Posterior vena cava (tissue), 2 donors: ENCODE results near the gene SYNDIG1. TPM values are rescaled to one million over a fixed set of nuclear protein-coding genes. Genes with fewer than 3 reads are reported as not detected.

Experiments used
- DNase-seq: peaks from one replicate; pipeline ENCODE4 v3.0.0-alpha.2; 2020; ENCODE audit warnings: low spot score
- intact Hi-C, 2 donors: fragments of 100-400 bp; cut with DNase I; formaldehyde crosslinking; loops; one replicate each; pipeline versions ENCODE4 v1.14.1 to v1.14.2; 2022 to 2023
- total RNA-seq, 2 donors: library from RNA; stranded (reverse); fragmentation: NEBNext Ultra II Directional; extraction: Animal tissue kit (Norgen Biotek cat#: 25700); gene quantifications; one replicate each; pipeline ENCODE4 v1.2.1, GENCODE V29; 2021
- donor health status: DM: yes; HTN: yes; CAD: no.
- donor health status: DM: yes; HTN: yes; CAD: no.

The SYNDIG1 gene
- total RNA-seq, 2 donors from 2014 or later = 11.3 to 22.5 TPM

- DNase-seq = peak; percentile 76
- intact Hi-C loops = no loop called here
Observed at GRCh38 chr20:24672181-24672880, 202.9 kb downstream of the SYNDIG1 start.

GRCh38 chr20:24672886-24673677, 203.7 kb downstream of the SYNDIG1 start:
- DNase-seq = peak; percentile 63
- intact Hi-C loops = no loop called here

GRCh38 chr20:24673678-24674570, 204.5 kb downstream of the SYNDIG1 start:
- DNase-seq = peak; percentile 79
- intact Hi-C loops = no loop called here

- intact Hi-C loops = no loop called here
- peak; percentile 50 for DNase-seq
Observed at GRCh38 chr20:24674921-24675605, 205.6 kb downstream of the SYNDIG1 start.

- DNase-seq = peak; percentile 62
- intact Hi-C loops = no loop called here
Observed at GRCh38 chr20:24675651-24676352, 206.4 kb downstream of the SYNDIG1 start.

- DNase-seq = peak; percentile 55
- intact Hi-C loops = no loop called here
Observed at GRCh38 chr20:24676353-24676977, 207.0 kb downstream of the SYNDIG1 start.

- intact Hi-C loops = no loop called here
Observed at GRCh38 chr20:24676978-24677370, 207.5 kb downstream of the SYNDIG1 start.

GRCh38 chr20:24677626-24678315, 208.3 kb downstream of the SYNDIG1 start:
- intact Hi-C loops = no loop called here
- peak; percentile 23 for DNase-seq

More at GRCh38 chr20:24676978-24677370, 207.5 kb downstream of the SYNDIG1 start:
- DNase-seq = peak; percentile 35

GRCh38 chr20:24678351-24679106, 209.1 kb downstream of the SYNDIG1 start:
- peak; percentile 78 for DNase-seq
- intact Hi-C loops = no loop called here

- intact Hi-C loops = no loop called here
- DNase-seq = peak; percentile 23
Observed at GRCh38 chr20:24679448-24680047, 210.1 kb downstream of the SYNDIG1 start.

GRCh38 chr20:24681634-24682495, 212.4 kb downstream of the SYNDIG1 start:
- peak; percentile 74 for DNase-seq
- intact Hi-C loops = no loop called here

GRCh38 chr20:24682496-24682985, 213.1 kb downstream of the SYNDIG1 start:
- intact Hi-C loops = no loop called here
- peak; percentile 57 for DNase-seq

GRCh38 chr20:24683676-24684075, 214.2 kb downstream of the SYNDIG1 start:
- DNase-seq = peak; percentile 20
- intact Hi-C loops = no loop called here

- intact Hi-C loops = no loop called here
- DNase-seq = peak; percentile 77
Observed at GRCh38 chr20:24684421-24684871, 215.0 kb downstream of the SYNDIG1 start.
